ENCODE data around the gene CSAD. TPM values are rescaled to one million over a fixed set of nuclear protein-coding genes. Genes with fewer than 3 reads are reported as not detected.

Gene CSAD
- total RNA-seq, 1 experiment from 2014 or later = 11.5 TPM

- TF ChIP-seq GTF2I (CRISPR knock-in tag; conservative IDR thresholded peaks at IDR 0.05) (no peak), ZMAT4 (CRISPR knock-in tag; IDR thresholded peaks at IDR 0.05) (no peak)
Observed at GRCh38 chr12:53131844-53132243, 48.9 kb downstream of the CSAD start (continued).

DNA sequence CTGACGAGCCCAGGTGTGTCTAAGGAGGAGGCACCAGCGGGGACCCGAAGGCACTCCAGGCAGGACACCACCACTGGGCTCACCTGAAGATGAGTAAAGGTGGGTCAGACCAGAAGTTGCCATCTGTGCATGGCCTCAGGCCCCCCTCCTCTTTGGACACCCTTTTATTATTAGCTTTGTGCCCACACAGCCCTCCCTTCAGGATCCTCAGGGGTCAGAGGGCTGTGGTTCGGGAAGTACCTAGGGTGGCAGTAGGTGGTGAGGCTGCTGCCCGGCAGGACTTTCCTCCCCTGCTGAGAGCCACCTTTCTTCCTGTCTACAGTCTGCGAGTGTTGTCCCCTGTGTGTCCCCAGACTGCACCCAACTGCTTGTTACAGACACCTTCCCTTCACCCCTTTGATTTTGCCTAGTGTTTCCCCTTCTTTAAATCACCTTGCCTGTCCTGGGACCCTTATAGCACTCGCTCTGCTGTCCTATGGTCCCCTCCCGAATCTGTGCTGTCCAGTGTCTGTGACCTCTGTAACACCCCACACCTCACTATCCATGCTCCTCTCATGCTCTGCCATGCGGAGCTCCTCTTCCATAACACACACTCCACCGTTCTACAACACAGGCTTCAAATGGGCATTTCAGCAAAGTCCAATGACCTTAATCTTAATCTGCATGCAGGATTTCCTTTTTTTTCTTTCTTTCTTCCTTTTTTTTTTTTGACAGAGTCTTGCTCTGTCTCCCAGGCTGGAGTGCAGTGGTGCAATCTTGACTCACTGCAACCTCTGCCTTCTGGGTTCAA lies 51.8 kb downstream of the CSAD start:
- Mint-ChIP-seq H3K36me3 (no peaks in the 10 kb centered on the region), H3K9me3 (no peaks in the 10 kb centered on the region), H3K4me1 (no peaks in the 10 kb centered on the region), H3K4me3 (no peak overlapping the region), H3K27me3 (ENCODE audit: low read depth) (peaks cover 60% of the 10 kb centered on the region), H3K27ac (no peak overlapping the region)
- POLR2A ChIA-PET = no interaction called here
- TF ChIP-seq NFE2L1 (CRISPR knock-in tag; IDR thresholded peaks at IDR 0.05) (no peak), CREM (CRISPR knock-in tag; IDR thresholded peaks at IDR 0.05) (no peak), ZNF416 (CRISPR knock-in tag; IDR thresholded peaks at IDR 0.05) (no peak)
- TF ChIP-seq, protein P1, sequence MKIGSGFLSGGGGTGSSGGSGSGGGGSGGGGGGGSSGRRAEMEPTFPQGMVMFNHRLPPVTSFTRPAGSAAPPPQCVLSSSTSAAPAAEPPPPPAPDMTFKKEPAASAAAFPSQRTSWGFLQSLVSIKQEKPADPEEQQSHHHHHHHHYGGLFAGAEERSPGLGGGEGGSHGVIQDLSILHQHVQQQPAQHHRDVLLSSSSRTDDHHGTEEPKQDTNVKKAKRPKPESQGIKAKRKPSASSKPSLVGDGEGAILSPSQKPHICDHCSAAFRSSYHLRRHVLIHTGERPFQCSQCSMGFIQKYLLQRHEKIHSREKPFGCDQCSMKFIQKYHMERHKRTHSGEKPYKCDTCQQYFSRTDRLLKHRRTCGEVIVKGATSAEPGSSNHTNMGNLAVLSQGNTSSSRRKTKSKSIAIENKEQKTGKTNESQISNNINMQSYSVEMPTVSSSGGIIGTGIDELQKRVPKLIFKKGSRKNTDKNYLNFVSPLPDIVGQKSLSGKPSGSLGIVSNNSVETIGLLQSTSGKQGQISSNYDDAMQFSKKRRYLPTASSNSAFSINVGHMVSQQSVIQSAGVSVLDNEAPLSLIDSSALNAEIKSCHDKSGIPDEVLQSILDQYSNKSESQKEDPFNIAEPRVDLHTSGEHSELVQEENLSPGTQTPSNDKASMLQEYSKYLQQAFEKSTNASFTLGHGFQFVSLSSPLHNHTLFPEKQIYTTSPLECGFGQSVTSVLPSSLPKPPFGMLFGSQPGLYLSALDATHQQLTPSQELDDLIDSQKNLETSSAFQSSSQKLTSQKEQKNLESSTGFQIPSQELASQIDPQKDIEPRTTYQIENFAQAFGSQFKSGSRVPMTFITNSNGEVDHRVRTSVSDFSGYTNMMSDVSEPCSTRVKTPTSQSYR (CRISPR knock-in tag; IDR thresholded peaks at IDR 0.05) = no peak
- no peak for DNase-seq (ENCODE audit: low spot score)
- ATAC-seq = no peak
- CTCF ChIA-PET = interaction anchor here (0.7 to 1.4 kb wide), 5 partner anchors 30 to 127 kb away, joined by 3 to 5 read pairs (median 4); no protein-coding TSS in a partner anchor

- DNase-seq (ENCODE audit: low spot score) = no peak
Observed at GRCh38 chr12:53127169-53127568, 53.6 kb downstream of the CSAD start.

DNA sequence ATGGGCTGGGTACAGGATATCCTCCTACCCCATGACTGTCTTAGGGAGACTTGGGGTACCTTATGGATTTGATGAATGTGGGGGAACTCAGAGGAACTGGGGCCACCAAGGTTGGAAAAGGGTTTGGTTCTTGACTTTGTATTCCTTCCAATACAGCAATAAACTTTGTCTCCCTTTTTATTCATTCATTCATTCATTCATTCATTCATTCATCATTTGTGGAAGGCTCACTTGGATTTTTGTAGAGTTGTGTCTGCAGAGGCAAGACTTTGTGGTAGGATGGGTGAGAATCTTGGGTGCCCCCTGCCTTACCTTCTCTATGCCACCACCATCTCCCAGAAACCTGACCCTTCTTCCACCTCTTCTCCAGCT lies 56.4 kb downstream of the CSAD start:
- POLR2A ChIA-PET = interaction anchor here (0.6 kb wide), 1 partner anchor 60 kb away, joined by 3 read pairs; no protein-coding TSS in a partner anchor
- Mint-ChIP-seq H3K27me3 (ENCODE audit: low read depth) (peaks cover 60% of the 10 kb centered on the region), H3K36me3 (0 out of 2 replicates have a peak, but pooled peaks cover 2% of the 10 kb centered on the region), H3K4me1 (no peaks in the 10 kb centered on the region), H3K9me3 (peaks cover 4% of the 10 kb centered on the region), H3K4me3 (no peak overlapping the region), H3K27ac (no peak overlapping the region)
- DNase-seq (ENCODE audit: low spot score) (no peak), ATAC-seq (no peak)
- TF ChIP-seq, protein P2, sequence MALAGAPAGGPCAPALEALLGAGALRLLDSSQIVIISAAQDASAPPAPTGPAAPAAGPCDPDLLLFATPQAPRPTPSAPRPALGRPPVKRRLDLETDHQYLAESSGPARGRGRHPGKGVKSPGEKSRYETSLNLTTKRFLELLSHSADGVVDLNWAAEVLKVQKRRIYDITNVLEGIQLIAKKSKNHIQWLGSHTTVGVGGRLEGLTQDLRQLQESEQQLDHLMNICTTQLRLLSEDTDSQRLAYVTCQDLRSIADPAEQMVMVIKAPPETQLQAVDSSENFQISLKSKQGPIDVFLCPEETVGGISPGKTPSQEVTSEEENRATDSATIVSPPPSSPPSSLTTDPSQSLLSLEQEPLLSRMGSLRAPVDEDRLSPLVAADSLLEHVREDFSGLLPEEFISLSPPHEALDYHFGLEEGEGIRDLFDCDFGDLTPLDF (CRISPR knock-in tag; IDR thresholded peaks at IDR 0.05) = no peak
- TF ChIP-seq EMX1 (CRISPR knock-in tag; IDR thresholded peaks at IDR 0.05) (no peak), CDX4 (CRISPR knock-in tag; IDR thresholded peaks at IDR 0.05; ENCODE audit: borderline replicate concordance) (no peak)
- CTCF ChIA-PET = interaction anchor here (1.9 kb wide), 1 partner anchor 58 kb away, joined by 6 read pairs; no protein-coding TSS in a partner anchor

More at GRCh38 chr12:53127169-53127568, 53.6 kb downstream of the CSAD start:
- peaks cover 70% of the 10 kb centered on the region for H3K27me3 Mint-ChIP-seq (ENCODE audit: low read depth)
- TF ChIP-seq FOXP1 (CRISPR knock-in tag; IDR thresholded peaks at IDR 0.05; ENCODE audit: borderline replicate concordance) (no peak), TEAD4 (CRISPR knock-in tag; IDR thresholded peaks at IDR 0.05) (no peak), PRRX2 (CRISPR knock-in tag; IDR thresholded peaks at IDR 0.05) (no peak)
- no peak for ATAC-seq
- ChIA-PET CTCF (interaction anchor here (1.1 kb wide), 2 partner anchors 61 to 86 kb away, joined by 3 to 4 read pairs; no protein-coding TSS in a partner anchor), POLR2A (no interaction called here)
- H3K4me1 Mint-ChIP-seq = no peaks in the 10 kb centered on the region
- H3K4me3 Mint-ChIP-seq = no peak overlapping the region
- 0 out of 2 replicates have a peak, but pooled peaks cover 2% of the 10 kb centered on the region for H3K36me3 Mint-ChIP-seq
- H3K27ac Mint-ChIP-seq = no peak overlapping the region
- H3K9me3 Mint-ChIP-seq = peaks cover 4% of the 10 kb centered on the region

Measured in WTC11 (cell line).